Parathyroid adenoma (tissue), 2 donors: ENCODE data around the gene ATP6V1G2.

Source experiments
- H2AFZ ChIP-seq: fragments of 300-600 bp; sonication (generic); one replicate; pipeline ENCODE4 v1.7.0; 2017; ENCODE audit warnings: antibody characterized with exemption, mild to moderate bottlenecking
- H3K27ac ChIP-seq: fragments of 300-600 bp; sonication (generic); one replicate; pipeline ENCODE4 v1.7.0; 2017
- H3K27me3 ChIP-seq: fragments of 300-600 bp; sonication (generic); one replicate; pipeline ENCODE4 v1.7.0; 2017; ENCODE audit warnings: low read length; ENCODE audit not compliant: control insufficient read depth, insufficient read depth
- H3K36me3 ChIP-seq: fragments of 300-600 bp; sonication (generic); one replicate; pipeline ENCODE4 v1.7.0; 2017; ENCODE audit warnings: low read length; ENCODE audit not compliant: control insufficient read depth, insufficient read depth
- H3K4me1 ChIP-seq: fragments of 300-600 bp; sonication (generic); one replicate; pipeline ENCODE4 v1.7.0; 2017; ENCODE audit warnings: control low read depth
- H3K4me2 ChIP-seq: fragments of 300-600 bp; sonication (generic); one replicate; pipeline ENCODE4 v1.7.0; 2017; ENCODE audit warnings: low read length
- H3K4me3 ChIP-seq: fragments of 300-600 bp; sonication (generic); one replicate; pipeline ENCODE4 v1.7.0; 2017; ENCODE audit warnings: low read depth, low read length
- H3K79me2 ChIP-seq: fragments of 300-600 bp; sonication (generic); one replicate; pipeline ENCODE4 v1.7.0; 2017; ENCODE audit warnings: control low read depth
- H3K9ac ChIP-seq: fragments of 300-600 bp; sonication (generic); one replicate; pipeline ENCODE4 v1.7.0; 2017; ENCODE audit warnings: mild to moderate bottlenecking
- H3K9me3 ChIP-seq: fragments of 300-600 bp; sonication (generic); one replicate; pipeline ENCODE4 v1.7.0; 2017; ENCODE audit warnings: low read length; ENCODE audit not compliant: control insufficient read depth
- TF ChIP-seq, protein P1 (sequence below): fragments of 300-600 bp; sonication (generic); IDR thresholded peaks from one replicate; pipeline ENCODE4 v1.7.0; 2017; ENCODE audit warnings: antibody characterized with exemption, mild to moderate bottlenecking
- donor health status: primary hyperparathyroidism.

ATP6V1G2 gene

DNA sequence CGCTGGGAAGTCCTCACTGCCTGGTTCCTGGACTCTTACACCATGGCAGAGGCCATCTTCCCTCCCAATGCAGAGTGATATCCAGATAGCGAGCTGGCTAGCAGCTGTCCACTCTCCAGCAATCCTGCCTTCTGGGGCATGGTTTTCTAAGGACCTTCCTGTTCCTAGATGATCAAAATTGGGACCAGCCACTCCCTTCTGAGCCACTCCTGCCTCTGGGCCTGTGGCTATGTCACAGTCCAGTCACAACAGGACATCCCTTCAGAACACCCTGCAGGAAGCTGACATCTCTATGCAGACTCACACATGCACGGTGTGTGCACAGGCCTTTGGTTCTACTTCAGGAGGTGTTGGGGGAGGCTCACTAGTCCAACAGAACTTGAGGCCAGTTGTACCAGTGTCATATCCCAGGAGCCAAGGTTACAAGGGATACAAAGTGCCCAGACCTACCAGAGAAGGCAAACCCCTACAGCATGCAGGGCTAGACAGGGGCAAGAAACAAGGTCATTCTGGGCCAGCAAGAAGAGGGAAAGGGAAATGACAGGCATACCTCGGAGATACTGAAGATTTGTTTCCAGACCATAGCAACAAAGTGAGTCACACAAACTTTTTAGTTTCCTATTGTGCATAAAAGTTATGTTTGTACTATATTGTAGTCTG is 20.3 kb downstream of the ATP6V1G2 start:
- Histone ChIP-seq H3K4me1 (no peaks in the 10 kb centered on the region), H3K9ac (no peak overlapping the region), H2AFZ (no peak overlapping the region), H3K4me3 (no peak overlapping the region), H3K79me2 (no peaks in the 10 kb centered on the region), H3K4me2 (no peak overlapping the region), H3K9me3 (no peaks in the 10 kb centered on the region), H3K27ac (no peak overlapping the region), H3K27me3 (no peaks in the 10 kb centered on the region), H3K36me3 (no peaks in the 10 kb centered on the region)
- TF ChIP-seq, protein P1, sequence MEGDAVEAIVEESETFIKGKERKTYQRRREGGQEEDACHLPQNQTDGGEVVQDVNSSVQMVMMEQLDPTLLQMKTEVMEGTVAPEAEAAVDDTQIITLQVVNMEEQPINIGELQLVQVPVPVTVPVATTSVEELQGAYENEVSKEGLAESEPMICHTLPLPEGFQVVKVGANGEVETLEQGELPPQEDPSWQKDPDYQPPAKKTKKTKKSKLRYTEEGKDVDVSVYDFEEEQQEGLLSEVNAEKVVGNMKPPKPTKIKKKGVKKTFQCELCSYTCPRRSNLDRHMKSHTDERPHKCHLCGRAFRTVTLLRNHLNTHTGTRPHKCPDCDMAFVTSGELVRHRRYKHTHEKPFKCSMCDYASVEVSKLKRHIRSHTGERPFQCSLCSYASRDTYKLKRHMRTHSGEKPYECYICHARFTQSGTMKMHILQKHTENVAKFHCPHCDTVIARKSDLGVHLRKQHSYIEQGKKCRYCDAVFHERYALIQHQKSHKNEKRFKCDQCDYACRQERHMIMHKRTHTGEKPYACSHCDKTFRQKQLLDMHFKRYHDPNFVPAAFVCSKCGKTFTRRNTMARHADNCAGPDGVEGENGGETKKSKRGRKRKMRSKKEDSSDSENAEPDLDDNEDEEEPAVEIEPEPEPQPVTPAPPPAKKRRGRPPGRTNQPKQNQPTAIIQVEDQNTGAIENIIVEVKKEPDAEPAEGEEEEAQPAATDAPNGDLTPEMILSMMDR: no peak

DNA sequence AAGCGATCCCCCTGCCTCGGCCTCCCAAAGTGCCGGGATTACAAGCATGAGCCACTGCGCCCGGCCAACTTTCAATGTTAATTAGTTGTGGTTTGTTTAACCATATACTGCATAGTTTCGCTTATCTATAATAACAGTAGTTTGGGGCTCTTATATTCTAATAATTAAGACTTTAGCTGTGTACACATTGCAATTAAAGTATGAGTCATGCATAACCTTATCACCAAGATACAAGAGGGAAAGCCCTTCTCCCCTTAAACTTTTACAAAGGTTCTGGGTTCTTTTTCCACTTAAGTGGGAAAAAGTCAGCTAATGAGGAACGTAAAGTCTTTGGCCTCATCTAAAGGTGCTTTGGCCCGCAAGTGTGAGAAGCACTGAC is 20.9 kb downstream of the ATP6V1G2 start:
- no peak overlapping the region for H3K27ac ChIP-seq
- TF ChIP-seq, protein P1: no peak
- no peaks in the 10 kb centered on the region for H3K36me3 ChIP-seq
- H3K9ac ChIP-seq: no peak overlapping the region
- no peaks in the 10 kb centered on the region for H3K4me1 ChIP-seq
- no peak overlapping the region for H3K4me3 ChIP-seq
- H2AFZ ChIP-seq: no peak overlapping the region
- H3K79me2 ChIP-seq: no peaks in the 10 kb centered on the region
- H3K9me3 ChIP-seq: no peaks in the 10 kb centered on the region
- no peak overlapping the region for H3K4me2 ChIP-seq
- H3K27me3 ChIP-seq: no peaks in the 10 kb centered on the region

DNA sequence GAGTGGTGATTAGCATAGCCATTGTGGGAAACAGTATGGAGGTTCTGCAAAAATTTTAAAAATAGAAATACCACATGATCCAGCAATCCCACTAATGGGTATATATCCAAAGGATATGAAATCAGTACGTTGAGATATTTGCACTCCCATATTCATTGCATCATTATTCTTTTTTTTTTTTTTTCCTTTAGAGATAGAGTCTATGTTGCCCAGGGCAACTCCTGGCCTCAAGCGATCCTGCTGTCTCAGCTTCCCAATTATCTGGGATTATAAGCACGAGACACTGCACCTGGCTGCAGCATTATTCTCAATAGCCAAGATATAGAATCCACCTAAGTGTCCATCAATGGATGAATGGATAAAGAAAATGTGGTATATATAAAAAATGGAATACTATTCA is 24.6 kb downstream of the ATP6V1G2 start:
- no peak overlapping the region for H3K9ac ChIP-seq
- TF ChIP-seq, protein P1: no peak

DNA sequence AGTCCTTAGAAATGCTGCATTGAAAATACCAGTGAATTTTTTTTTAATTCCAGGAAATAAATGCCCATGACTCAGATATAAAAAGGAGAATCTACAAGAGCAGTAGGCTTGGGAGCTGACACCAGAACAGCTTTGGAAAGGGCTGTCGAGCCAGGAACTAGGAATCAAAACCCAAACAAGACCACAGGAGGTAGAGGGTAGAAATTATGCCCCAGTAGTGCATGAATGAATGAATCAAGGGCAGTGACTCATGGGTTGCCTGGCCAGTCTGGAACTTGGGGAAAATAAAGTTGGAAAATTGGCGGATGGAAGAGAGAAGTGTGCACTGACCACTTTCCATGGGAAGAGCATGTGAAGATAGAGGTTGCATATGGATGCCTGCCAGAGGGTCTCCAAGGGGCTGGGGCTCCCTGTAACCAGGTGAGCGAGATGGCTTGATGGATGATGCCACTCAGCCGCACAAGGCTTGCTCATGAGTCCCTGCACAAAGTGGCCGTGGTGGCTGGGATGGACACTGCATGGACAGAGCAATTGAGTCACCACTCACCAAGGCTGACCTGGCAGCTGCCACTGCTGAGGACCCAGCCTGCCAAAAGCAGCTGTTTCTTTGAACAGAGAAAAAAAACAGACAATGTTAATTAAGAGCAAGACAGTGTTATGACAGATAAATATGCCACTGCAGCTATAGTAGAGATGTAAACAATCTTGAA is 32.8 kb downstream of the ATP6V1G2 start:
- TF ChIP-seq, protein P1: no peak
- no peak overlapping the region for H3K9ac ChIP-seq
- H3K79me2 ChIP-seq: no peaks in the 10 kb centered on the region
- no peaks in the 10 kb centered on the region for H3K27me3 ChIP-seq
- no peaks in the 10 kb centered on the region for H3K4me1 ChIP-seq
- no peak overlapping the region for H3K4me3 ChIP-seq
- no peak overlapping the region for H3K27ac ChIP-seq
- H3K4me2 ChIP-seq: no peak overlapping the region
- no peaks in the 10 kb centered on the region for H3K9me3 ChIP-seq
- H2AFZ ChIP-seq: no peak overlapping the region
- H3K36me3 ChIP-seq: no peaks in the 10 kb centered on the region

More for the DNA sequence above, 24.6 kb downstream of the ATP6V1G2 start:
- Histone ChIP-seq H3K36me3 (no peaks in the 10 kb centered on the region), H3K4me1 (no peaks in the 10 kb centered on the region), H3K27ac (no peak overlapping the region), H3K4me2 (no peak overlapping the region), H3K4me3 (no peak overlapping the region), H3K79me2 (no peaks in the 10 kb centered on the region), H3K9me3 (no peaks in the 10 kb centered on the region), H2AFZ (no peak overlapping the region), H3K27me3 (no peaks in the 10 kb centered on the region)
